Measurements from ENCODE around the gene TCF23. TPM values are rescaled to one million over a fixed set of nuclear protein-coding genes. Genes with fewer than 3 reads are reported as not detected.

Gene TCF23
- total RNA-seq, 1 experiment from 2014 or later, result 0.03 TPM

- Histone ChIP-seq H3K4me3 (ENCODE audit: low read depth in 2 of 2, low read length in 2 of 2) (no peak overlapping the region), H3K4me1 (ENCODE audit: control insufficient read depth, insufficient read depth, low read length) (no peaks in the 10 kb centered on the region), H3K27me3 (ENCODE audit: control insufficient read depth, insufficient read depth, low read length) (peaks cover 8% of the 10 kb centered on the region; the same call in 1 of the 2 replicates), H3K36me3 (ENCODE audit: control insufficient read depth, insufficient read depth, low read length) (no peaks in the 10 kb centered on the region), H3K9me3 (ENCODE audit: control insufficient read depth, insufficient read depth, low read depth, low read length) (no peaks in the 10 kb centered on the region), H3K27ac (ENCODE audit: low read length) (no peak overlapping the region)
- ChIA-PET CTCF (no interaction called here), POLR2A (no interaction called here)
- no TSS peak for BruUV-seq (replicated peaks)
- no peak for TF ChIP-seq TCF7L2 (IDR thresholded peaks at IDR 0.05; ENCODE audit: low read depth, low read length)
- no peak for TF ChIP-seq POLR2AphosphoS5 (IDR thresholded peaks at IDR 0.05; ENCODE audit: low read depth, low read length)
- TF ChIP-seq, protein P1, sequence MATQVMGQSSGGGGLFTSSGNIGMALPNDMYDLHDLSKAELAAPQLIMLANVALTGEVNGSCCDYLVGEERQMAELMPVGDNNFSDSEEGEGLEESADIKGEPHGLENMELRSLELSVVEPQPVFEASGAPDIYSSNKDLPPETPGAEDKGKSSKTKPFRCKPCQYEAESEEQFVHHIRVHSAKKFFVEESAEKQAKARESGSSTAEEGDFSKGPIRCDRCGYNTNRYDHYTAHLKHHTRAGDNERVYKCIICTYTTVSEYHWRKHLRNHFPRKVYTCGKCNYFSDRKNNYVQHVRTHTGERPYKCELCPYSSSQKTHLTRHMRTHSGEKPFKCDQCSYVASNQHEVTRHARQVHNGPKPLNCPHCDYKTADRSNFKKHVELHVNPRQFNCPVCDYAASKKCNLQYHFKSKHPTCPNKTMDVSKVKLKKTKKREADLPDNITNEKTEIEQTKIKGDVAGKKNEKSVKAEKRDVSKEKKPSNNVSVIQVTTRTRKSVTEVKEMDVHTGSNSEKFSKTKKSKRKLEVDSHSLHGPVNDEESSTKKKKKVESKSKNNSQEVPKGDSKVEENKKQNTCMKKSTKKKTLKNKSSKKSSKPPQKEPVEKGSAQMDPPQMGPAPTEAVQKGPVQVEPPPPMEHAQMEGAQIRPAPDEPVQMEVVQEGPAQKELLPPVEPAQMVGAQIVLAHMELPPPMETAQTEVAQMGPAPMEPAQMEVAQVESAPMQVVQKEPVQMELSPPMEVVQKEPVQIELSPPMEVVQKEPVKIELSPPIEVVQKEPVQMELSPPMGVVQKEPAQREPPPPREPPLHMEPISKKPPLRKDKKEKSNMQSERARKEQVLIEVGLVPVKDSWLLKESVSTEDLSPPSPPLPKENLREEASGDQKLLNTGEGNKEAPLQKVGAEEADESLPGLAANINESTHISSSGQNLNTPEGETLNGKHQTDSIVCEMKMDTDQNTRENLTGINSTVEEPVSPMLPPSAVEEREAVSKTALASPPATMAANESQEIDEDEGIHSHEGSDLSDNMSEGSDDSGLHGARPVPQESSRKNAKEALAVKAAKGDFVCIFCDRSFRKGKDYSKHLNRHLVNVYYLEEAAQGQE (IDR thresholded peaks at IDR 0.05; ENCODE audit: insufficient read depth in 1 of 2, low read depth in 2 of 2, low read length in 1 of 2), result no peak
- no peak for TF ChIP-seq CTCF (IDR thresholded peaks at IDR 0.05)
- TF ChIP-seq SIN3A (IDR thresholded peaks at IDR 0.05; ENCODE audit: borderline replicate concordance, insufficient read depth, low read depth, low read length), result no peak
- intact Hi-C loops (cut with micrococcal nuclease; ENCODE audit: unreplicated experiment), result no loop called here
- in situ Hi-C loops (cut with HindIII; ENCODE audit: low pct_unique_long_range_greater_than_20kb, low sequenced_read_pairs), result no loop called here
- DNase-seq (ENCODE audit: low read depth, low spot score) (no peak), ATAC-seq (no peak)
Measured at GRCh38 chr2:27145682-27146081, 3.1 kb upstream of the TCF23 start.

DNA sequence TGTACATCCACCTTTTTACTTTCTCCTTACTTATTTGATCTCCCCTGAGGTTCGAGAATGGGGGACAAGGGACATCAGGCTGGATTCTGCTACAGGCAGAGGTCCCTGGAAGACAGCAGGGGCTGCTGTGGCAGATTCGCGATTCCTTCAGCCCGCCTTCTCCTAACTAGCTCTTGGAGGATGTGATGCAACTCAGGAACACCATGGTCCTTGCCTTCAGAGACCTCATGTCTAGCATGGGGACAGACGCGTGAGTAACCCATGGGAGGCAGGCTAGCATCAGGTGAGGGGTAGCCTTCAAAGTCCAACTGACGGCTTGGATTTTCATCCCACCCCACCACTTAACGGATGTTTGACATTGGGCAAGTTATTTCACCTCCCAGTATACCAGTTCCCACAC lies 869 bp upstream of the TCF23 start:
- BruUV-seq (replicated peaks), result no TSS peak
- intact Hi-C loops (cut with micrococcal nuclease; ENCODE audit: unreplicated experiment), result no loop called here
- no peaks in the 10 kb centered on the region for H3K9me3 ChIP-seq (ENCODE audit: control insufficient read depth, insufficient read depth, low read depth, low read length)
- ATAC-seq (no peak), DNase-seq (ENCODE audit: low read depth, low spot score) (no peak)
- ChIA-PET POLR2A (no interaction called here), CTCF (no interaction called here)
- in situ Hi-C loops (cut with HindIII; ENCODE audit: low pct_unique_long_range_greater_than_20kb, low sequenced_read_pairs), result no loop called here
- no peak overlapping the region for H3K4me3 ChIP-seq (ENCODE audit: low read depth in 2 of 2, low read length in 2 of 2)
- no peak for TF ChIP-seq POLR2AphosphoS5 (IDR thresholded peaks at IDR 0.05; ENCODE audit: low read depth, low read length)
- TF ChIP-seq, protein P1 (IDR thresholded peaks at IDR 0.05; ENCODE audit: insufficient read depth in 1 of 2, low read depth in 2 of 2, low read length in 1 of 2), result no peak
- no peak for TF ChIP-seq SIN3A (IDR thresholded peaks at IDR 0.05; ENCODE audit: borderline replicate concordance, insufficient read depth, low read depth, low read length)
- TF ChIP-seq CTCF (IDR thresholded peaks at IDR 0.05), result no peak
- TF ChIP-seq TCF7L2 (IDR thresholded peaks at IDR 0.05; ENCODE audit: low read depth, low read length), result no peak
- H3K27me3 ChIP-seq (ENCODE audit: control insufficient read depth, insufficient read depth, low read length), result peaks cover 6% of the 10 kb centered on the region; the same call in 1 of the 2 replicates
- no peaks in the 10 kb centered on the region for H3K36me3 ChIP-seq (ENCODE audit: control insufficient read depth, insufficient read depth, low read length)
- no peaks in the 10 kb centered on the region for H3K4me1 ChIP-seq (ENCODE audit: control insufficient read depth, insufficient read depth, low read length)
- H3K27ac ChIP-seq (ENCODE audit: low read length), result no peak overlapping the region
